Inflammatory macrophage treated with lipopolysaccharide for 1 hour (primary cell): ENCODE measurements around the gene WIF1.

Experiments
- DNase-seq, 2 donors: peaks; one replicate each; pipeline ENCODE4 v3.0.0-alpha.2; 2020 to 2022

The WIF1 gene, protein sequence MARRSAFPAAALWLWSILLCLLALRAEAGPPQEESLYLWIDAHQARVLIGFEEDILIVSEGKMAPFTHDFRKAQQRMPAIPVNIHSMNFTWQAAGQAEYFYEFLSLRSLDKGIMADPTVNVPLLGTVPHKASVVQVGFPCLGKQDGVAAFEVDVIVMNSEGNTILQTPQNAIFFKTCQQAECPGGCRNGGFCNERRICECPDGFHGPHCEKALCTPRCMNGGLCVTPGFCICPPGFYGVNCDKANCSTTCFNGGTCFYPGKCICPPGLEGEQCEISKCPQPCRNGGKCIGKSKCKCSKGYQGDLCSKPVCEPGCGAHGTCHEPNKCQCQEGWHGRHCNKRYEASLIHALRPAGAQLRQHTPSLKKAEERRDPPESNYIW

DNA sequence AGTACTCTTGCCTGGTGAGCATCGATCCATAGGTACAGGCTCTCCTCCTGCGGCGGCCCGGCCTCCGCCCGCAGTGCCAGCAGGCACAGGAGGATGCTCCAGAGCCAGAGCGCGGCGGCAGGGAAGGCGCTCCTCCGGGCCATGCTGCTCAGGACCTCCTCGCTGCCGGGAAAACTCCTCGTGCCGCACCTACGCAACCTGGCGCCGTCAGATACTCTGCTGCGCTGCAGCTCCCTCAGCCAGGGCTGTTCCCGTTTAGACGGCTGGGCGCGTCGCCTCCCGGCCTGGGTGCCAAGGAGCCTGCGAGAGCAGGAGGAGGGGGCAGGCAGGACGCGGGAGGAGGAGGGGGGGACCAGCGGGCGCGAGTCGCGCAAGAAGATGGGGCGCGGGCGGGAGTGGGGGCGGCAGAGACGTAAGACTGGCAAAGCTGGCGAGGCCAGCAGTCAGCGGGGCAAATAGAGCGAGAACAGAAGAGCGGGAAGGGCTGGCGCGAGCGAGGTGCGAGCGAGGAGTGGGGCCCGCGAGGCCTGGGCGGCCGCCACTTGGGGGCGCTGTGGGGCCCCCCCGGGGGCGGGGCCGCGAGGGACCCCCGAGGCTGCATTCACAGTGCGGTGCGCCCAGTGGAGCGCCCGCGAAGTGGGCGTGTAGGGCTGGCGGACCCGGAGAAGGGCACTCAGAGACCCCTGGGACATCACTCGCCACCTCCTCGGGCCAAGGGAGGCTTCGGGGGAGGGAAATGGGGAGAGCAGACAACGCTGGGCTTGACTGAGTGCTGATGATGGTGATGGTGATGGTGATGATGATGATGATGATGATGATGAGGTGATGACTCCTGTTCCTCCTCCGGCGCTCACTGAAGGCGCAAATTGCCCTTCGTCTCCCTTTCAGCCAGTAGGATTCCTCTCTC is at the start of gene WIF1:
Gene WIF1 (minus strand): TSS at position 257 of the 907 bp plus-strand sequence. CDS start 114 bp downstream, at position 143.
- peak in 1 of 2 donors; percentile 7 for DNase-seq

DNA sequence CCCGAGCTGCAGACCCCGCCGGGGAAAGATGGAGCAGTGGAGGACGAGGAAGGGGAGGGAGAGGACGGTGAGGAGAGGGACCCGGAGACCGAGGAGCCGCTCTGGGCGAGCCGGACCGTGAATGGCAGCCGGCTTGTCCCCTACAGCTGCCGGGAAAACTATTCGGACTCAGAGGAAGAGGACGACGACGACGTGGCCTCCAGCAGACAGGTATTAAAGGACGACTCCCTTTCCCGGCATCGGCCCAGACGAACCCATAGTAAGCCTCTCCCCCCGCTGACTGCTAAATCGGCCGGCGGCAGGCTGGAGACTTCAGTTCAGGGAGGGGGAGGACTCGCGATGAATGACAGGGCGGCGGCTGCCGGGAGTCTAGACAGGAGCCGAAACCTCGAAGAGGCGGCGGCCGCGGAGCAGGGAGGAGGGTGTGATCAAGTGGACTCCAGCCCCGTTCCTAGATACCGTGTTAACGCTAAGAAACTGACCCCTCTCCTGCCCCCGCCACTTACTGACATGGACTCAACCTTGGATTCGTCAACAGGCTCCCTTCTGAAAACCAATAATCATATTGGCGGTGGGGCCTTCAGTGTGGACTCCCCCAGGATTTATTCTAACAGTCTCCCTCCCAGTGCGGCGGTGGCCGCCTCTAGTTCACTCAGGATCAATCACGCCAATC is 49.2 kb upstream of the WIF1 start:
- DNase-seq = peak; percentile 52 to 58

DNA sequence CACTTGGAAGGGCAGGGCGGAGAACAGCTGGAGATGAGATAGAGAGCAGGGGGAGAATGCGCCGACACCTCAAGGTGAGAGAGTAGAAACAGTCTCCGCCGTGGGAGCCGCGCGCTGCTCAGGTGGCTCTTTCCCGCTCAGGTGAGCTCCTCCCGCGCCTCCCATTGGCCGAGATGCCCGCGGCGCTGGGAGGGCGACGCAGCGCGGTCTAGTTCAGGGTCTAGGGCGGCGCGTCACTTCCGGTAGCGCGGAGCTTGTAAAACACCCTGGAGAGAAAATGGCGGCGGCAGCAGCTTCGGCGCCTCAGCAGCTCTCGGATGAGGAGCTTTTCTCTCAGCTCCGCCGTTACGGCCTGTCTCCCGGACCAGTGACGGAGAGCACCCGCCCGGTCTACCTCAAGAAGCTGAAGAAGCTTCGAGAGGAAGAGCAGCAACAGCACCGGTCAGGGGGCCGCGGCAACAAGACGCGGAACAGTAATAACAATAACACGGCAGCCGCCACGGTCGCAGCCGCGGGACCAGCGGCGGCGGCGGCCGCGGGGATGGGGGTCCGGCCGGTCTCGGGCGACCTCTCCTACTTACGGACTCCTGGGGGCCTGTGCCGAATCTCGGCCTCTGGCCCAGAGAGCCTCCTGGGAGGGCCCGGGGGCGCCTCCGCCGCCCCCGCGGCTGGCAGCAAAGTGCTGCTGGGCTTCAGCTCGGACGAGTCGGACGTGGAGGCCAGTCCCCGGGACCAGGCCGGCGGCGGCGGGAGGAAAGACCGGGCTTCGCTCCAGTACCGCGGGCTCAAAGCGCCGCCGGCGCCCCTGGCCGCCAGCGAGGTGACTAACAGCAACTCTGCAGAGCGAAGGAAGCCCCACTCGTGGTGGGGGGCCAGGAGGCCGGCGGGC is 48.5 kb upstream of the WIF1 start, which contains the start of gene LEMD3:
Gene LEMD3 (plus strand): TSS at position 264 of the 889 bp plus-strand sequence. CDS start 14 bp downstream, at position 278.
- peak; percentile 84 to 85 for DNase-seq

DNA sequence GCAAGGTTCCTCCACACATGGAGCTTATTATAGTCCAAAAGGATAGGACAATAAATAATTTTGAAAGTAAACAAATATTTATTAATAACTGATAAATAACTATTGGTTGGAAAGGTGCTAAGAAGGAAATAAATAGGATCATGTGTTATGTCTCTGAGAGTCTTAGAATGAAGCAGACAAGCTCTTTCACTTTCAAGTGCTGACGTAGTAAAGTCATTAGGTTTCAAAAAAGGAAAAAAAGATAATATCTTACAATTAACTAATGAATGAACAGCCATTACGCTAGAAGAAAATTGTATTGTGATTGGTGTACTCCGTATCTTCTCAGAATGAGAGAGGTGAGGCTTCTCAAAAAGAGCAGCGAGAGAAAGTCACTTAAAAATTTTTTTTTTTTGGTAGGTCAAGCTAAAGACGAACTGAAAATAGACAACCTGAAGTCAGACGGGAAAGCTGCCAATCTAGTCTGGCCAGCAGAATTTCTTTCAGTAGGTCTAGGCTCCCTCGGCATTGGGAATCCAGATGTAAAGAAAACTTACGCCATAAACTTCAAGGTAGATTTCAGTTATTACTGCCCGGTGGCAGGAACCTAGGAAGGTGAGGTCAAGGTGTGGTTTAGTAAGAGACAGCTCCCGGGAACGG is 47.7 kb upstream of the WIF1 start:
- peak in 1 of 2 donors; percentile 13 for DNase-seq

DNA sequence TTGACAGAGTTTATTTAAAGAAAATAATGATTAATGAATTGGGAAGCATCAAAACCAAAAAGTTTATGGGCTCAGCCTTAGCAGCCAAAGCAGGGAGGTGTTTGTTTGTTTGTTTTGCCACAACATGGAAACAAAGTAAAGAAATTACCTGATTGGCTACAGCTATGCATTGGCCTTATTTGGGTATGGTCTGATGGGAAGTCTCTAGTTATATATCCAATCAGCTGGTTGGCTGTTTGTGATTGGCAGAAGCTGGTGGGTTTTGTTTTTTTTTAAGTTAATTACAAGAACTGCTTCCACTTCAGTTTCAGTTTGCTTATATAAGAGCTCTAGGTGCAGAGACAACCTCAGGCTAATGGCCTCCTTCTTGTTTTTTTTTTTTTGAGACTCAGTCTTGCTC is 43.7 kb upstream of the WIF1 start:
- no peak for DNase-seq

DNA sequence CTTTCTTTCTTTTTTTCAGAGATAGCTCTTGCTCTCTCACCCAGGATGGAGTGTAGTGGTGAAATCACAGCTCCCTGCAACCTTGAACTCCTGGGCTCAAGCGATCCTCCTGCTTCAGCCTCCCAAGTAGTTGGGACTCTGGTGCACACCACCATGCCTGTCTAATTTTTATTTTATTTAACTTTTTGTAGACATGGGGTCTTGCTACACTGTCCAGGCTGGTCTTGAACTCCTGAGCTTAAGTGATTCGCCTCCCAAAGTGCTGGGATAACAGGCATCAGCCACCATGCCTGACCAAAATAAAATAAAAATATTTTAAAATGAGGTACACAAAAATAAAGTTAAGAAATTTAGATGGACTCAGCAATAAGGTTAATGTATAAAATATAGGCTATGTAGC is 43.1 kb upstream of the WIF1 start:
- no peak for DNase-seq

DNA sequence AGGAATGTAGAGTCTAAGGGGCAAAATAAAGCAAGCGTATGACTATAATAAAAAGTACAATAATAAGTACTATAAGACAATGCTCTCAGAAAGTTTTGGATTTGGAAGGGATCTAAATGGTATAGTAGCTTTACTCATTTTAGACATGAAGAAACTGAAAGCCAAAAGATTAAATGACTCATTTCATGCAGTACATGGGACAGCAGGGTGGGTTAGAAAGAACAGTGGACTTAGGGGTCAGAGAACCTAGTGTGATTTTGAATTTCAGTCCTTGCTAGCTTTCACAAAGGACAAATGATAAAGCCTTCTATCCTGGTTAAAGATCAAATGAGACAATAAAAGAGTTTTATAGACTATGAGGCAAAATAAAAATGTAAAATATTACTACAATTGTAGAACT is 41.5 kb upstream of the WIF1 start:
- DNase-seq = no peak

DNA sequence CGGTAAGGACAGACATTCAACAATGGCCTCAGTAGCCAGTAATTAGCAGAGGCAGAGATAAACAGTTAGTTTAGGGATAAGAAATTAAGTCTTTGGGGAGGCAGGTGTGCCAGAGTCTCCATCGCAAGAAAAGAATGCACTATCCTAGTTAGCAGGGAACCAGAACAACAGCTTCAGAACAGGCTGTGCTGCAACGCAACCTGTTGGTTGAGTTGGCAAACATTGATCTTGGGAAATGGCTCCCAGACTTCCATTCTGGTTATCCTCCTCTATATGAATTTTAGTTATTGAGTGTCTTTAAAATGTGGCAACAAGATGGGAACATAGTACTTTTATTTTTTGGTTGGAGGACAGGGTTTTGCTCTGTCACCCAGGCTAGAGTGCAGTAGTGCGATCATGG is 36.0 kb upstream of the WIF1 start:
- DNase-seq = no peak

DNA sequence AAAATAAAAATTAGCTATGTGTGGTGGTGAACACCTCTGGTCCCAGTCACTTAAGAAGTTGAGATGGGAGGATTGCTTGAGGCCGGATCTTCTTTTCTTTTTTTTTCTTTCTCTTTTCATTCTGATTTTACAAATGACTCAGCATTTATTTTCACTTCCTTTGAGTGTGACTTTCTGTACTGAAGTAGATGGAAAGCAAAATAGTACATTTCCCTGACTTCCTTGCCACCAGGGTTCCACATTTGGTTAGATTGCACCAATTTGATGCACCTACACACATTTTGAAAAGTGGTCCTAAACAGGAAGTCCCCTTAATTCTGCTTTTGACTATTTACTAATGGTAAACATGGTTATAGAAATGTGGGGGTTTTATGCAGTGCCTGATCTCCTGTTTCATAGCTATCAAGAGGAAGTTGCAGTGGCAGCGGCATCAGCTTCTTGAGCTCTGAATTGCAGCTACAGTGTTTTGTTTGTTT is 35.3 kb upstream of the WIF1 start:
- DNase-seq = peak; percentile 35 to 43

DNA sequence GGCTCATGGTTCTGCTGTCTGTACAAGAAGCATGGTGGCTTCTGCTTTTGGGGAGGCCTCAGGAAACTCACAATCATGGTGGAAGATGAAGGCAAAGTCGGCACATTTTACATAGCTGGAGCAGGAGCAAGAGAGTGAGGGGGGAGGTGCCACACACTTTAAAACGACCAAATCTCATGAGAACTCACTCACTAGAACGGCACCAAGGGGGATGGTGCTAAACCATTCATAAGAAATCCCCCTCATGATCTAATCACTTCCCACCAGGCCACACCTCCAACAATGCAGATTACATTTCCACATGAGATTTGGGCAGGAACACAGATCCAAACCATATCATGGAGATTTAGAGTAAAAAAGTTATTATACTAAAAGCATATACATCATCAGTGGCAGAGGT is 34.7 kb upstream of the WIF1 start:
- DNase-seq = no peak

DNA sequence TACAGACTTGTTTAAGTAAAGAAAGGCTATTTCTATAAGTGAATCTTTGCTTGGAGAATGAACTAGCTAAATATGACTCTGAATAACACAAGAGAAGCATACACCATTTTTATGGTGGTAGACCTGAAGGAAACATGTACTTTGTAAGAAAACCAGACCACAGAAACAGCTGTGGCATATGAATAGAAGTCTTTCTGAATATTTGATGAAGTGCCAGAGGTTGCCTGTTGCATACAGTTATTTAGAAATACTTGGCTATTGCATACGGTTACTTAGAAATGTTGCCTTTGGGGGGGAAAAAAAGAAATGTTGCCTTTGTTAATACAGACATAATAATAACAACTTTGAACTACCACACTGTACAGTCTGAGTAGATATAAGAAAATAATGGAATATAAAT is 31.5 kb upstream of the WIF1 start:
- DNase-seq = no peak

DNA sequence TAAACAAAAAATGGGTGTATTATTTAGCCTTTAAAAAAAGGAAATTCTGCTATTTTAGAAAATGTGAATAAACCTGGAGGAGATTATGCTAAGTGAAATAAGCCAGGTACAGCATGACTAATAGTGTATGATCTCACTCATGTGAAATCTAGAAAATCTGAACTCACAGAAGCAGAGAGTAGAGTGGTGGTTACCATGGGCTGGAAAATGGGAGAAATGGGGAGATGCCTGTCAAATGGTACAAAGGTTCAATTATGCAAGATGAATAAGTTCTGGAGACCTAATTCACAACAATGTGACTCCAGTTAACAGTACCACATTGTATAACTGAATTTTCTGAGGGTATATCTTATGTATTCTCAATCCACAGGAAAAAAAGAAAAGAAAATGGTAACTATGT is 30.9 kb upstream of the WIF1 start:
- DNase-seq = no peak

DNA sequence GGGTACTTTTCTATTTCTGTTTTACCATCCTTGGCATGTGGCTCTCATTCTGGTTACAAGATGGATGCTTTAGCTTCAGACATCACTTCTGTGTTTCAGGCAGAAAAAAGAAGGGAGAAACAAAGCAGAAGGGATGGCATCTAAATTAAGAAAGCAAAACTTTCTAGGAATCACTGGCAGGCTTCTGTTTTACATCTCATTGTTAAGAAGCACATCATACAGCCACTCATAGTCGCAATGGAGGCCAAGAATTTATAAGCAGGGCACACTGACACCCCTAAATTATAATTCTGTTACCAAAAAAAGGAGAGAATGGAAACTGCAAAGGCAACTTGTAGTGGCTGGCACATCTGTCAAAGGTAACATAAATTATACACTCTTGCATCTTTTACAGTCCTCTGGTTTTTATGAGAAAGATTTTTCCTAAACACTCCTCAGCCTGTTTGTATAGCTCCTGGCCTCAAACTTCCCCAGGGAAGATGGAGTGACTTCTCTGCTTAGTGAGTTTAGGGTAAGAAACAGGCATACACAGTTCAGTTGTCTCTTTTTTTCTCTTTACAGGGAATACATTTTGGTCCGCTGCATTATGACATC is 26.3 kb upstream of the WIF1 start:
- no peak for DNase-seq

DNA sequence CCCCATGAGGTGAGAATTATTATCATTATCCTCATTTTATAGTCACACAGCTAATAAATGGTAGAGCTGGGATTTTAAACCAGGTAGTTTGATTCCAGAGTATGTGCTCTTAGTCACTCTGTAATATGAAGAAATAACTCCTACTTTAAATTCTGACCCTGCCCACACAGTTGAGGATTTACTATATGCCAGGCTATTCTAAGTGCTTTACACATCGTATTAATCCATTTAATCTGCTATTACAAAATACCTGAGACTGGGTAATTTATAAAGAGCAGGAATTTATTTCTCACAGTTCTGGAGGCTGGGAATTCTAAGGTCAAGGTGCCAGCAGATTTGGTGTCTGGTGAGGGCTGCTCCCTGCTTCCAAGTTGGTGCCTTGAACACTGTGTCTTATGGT is 19.6 kb upstream of the WIF1 start:
- no peak for DNase-seq

DNA sequence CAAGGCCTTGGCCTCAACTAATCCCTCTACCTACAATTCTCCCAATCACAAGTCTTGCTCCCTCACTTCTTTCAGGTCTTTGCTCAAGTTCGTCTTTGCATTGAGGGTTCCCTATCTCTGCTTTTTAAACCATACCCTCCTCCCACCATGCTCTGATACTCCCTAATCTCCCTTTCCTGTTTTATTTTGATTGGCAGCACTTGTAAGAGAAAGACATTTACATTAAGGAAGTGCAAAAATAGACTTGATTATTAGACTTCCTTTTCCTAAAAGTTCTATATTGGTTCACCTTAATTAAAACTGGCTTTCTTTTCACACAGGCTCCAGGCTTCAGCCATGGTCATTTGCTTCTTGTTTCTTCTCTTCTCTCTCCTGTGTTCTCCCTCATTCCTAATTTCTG is 18.3 kb upstream of the WIF1 start:
- DNase-seq = no peak

DNA sequence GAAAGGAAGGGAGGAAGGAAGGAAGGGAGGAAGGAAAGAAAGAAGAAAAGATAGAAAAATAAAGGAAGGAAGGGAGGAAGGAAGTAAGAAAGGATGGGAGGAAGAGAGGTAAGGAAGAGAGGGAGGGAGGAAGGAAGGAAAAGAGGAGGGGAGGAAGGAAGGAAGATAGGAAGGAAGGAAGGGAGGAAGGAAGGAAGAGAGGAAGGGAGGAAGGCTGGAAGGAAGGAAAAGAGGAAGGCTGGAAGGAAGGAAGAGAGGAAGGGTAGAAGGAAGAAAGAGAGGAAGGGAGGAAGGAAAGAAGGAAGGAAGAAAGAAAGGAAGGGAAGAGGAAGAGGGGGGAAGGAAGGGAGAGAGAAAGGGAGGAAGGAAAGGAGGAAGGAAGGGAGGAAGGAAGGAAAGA is 12.8 kb upstream of the WIF1 start:
- no peak for DNase-seq

DNA sequence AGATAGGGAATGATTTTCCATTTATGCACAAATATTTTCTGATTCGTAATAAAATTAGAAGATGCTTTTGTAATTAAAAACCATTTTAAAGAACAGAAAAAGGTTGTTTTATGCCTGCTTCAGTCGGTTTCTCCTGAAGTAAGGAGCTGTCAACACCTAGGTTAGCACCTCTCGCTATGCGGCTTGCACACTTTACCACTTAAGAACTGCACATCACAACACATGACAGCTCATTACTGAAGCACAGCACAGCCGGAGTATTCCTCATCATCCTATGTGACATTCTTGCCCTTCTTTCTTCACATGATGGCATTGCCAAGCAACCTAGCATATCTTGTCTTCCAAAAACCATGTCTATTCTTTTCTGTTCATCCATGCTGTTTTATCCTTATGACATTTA is 5.4 kb upstream of the WIF1 start:
- no peak for DNase-seq

DNA sequence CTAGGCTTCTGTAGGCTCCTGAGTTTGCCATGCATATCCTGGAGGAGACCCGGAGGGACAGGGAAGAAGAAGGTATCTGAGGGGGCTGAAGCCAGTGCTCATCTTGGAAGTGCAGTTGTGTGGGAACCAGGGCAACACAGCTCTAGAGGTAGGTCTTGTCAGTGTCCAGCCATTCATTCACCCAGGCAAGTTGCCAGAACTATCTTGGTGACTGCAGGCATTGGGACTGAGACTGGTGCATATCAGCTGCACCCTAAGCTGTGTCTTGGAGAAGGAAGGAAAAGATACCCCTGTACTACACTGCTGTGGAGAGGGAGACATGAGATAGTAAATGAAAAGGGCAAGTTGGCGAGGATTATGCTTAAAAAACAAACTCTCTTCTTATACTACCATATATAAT is 4.9 kb upstream of the WIF1 start:
- DNase-seq = no peak

DNA sequence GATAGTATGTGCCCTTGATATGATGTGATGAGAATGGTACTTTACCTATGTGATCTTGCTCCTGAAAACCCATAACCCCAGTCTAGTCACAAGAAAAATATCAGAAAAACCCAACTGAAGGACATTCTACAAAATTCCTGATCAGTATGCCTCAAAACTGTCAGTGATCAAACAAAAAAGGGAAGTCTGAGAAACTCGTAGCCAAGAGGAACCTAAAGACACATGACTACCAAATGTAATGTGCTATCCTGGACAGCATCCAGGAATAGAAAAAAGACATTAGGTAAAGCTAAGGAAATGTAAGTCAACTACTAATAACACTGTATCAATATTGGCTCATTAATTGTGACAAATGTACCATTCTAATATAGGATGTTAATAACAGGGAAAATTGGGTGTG is 4.1 kb upstream of the WIF1 start:
- DNase-seq = peak; percentile 24 to 28

DNA sequence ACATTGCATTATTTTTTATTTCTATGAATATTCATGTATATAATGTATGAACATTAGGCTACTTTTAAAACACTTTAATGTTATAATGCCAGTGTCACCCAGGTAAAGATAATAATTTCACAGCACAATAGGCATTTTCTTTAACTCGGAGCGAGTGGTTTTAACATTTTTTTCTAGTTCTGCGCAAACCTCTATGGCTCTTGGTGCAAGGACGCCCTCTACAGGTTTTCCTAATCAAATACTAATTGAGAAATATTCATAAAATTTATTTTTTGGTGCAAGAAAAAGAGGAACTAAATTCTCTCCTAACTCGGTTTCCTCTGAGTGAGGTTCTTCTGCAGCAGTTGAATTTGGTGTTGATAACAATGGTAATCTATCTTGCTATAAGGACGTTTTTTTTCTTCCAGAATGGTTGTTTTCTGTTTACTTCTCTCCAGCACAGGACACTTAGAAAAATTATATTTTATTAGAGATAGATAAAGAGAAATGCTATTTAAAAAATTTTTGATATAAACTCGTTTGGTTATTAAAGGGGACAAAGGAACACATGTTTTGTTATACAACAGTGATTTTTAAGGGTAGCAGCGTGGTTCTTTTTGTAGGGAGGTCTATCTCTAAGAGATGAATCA is 2.4 kb upstream of the WIF1 start:
- DNase-seq = peak; percentile 61 to 73

DNA sequence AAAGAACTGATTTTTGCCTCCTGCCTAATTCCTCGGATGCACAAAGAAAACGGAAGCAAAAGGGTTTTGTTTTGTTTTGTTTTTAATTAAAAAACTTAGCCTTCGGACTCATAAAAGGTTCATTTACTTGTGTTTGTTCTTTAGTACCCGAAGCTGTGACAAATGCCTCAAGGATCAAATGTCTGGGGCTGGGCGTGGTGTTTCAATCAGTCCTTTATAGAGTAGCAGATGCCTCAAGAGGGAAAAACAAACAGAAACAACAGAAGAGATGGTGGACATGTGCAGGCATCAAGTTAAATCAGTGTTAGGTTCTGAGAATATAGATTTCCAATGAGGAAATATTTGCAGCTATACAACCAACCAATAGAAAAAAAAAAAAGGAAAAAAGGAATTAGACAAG is 1.6 kb upstream of the WIF1 start:
- no peak for DNase-seq
